Left hindlimb (tissue), 1 donor: ENCODE data around the gene ABAT.

Source experiments
- DNase-seq: peaks from one replicate; pipeline ENCODE4 v3.0.0-alpha.2; 2018

ABAT gene

GRCh38 chr16:8819411-8820034 is 145.1 kb downstream of the ABAT start:
- DNase-seq: no peak

- no peak for DNase-seq
Measured at GRCh38 chr16:8822403-8822802, 148.0 kb downstream of the ABAT start.

GRCh38 chr16:8826278-8826879 is 152.0 kb downstream of the ABAT start:
- no peak for DNase-seq

- DNase-seq: no peak
Measured at GRCh38 chr16:8828541-8829165, 154.2 kb downstream of the ABAT start.

- no peak for DNase-seq
Measured at GRCh38 chr16:8831450-8831849, 157.0 kb downstream of the ABAT start.

- no peak for DNase-seq
Measured at GRCh38 chr16:8831871-8832716, 157.7 kb downstream of the ABAT start.

- DNase-seq: no peak
Measured at GRCh38 chr16:8832717-8833105, 158.3 kb downstream of the ABAT start.
